GM12891 (cell line): ENCODE results near the gene PSRC1.
A peak's percentile ranks its signal among the peaks of the same experiment; 100 is the strongest.

Experiments used
- DNase-seq: peaks from one replicate; pipeline ENCODE4 v3.0.0; 2011; ENCODE audit warnings: low spot score; ENCODE audit not compliant: insufficient read length
- FAIRE-seq: peaks from 2 replicates; lab custom pipeline; 2011; peaks lifted over from hg19 to GRCh38; lab: Jason Lieb, UNC
- PAX5 ChIP-seq: IDR thresholded peaks from 2 replicates; pipeline ENCODE4 v1.6.1; 2011; ENCODE audit warnings: low read length, moderate library complexity, mild to moderate bottlenecking; ENCODE audit not compliant: insufficient read depth, severe bottlenecking
- POLR2A ChIP-seq: IDR thresholded peaks from 2 replicates; pipeline ENCODE4 v1.6.1; 2011; ENCODE audit warnings: low read depth, low read length, control low read depth
- POLR2AphosphoS5 ChIP-seq: IDR thresholded peaks from 2 replicates; pipeline ENCODE4 v1.6.1; 2011; ENCODE audit warnings: low read depth, low read length, control low read depth
- POU2F2 ChIP-seq: IDR thresholded peaks from 2 replicates; pipeline ENCODE4 v1.6.1; 2011; ENCODE audit warnings: low read depth, mild to moderate bottlenecking, control low read depth, low read length, moderate library complexity
- SPI1 ChIP-seq: IDR thresholded peaks from 2 replicates; pipeline ENCODE4 v1.6.1; 2011; ENCODE audit warnings: low read depth, low read length, control low read depth
- TAF1 ChIP-seq: IDR thresholded peaks from 2 replicates; pipeline ENCODE4 v1.6.1; 2011; ENCODE audit warnings: low read depth, low read length, control low read depth

The PSRC1 gene

GRCh38 chr1:109282497-109282951 is 421 bp downstream of the PSRC1 start:
- TF ChIP-seq POLR2A = no peak
- TF ChIP-seq POLR2AphosphoS5 = no peak
- no peak for TF ChIP-seq TAF1
- no peak for TF ChIP-seq SPI1
- TF ChIP-seq POU2F2 = no peak
- no peak for TF ChIP-seq PAX5
- FAIRE-seq (no peak), DNase-seq (no peak)

GRCh38 chr1:109281680-109282496 is 1.1 kb downstream of the PSRC1 start:
- no peak for FAIRE-seq
- DNase-seq = no peak
- TF ChIP-seq PAX5 (no peak), POLR2A (no peak), TAF1 (no peak), POLR2AphosphoS5 (no peak), POU2F2 (no peak), SPI1 (no peak)

GRCh38 chr1:109280862-109281261 is 2.1 kb downstream of the PSRC1 start:
- no peak for DNase-seq
- FAIRE-seq = no peak
- no peak for TF ChIP-seq PAX5
- no peak for TF ChIP-seq POLR2AphosphoS5
- TF ChIP-seq TAF1 = no peak

GRCh38 chr1:109279615-109280278 is 3.2 kb downstream of the PSRC1 start:
- no peak for TF ChIP-seq POU2F2
- TF ChIP-seq POLR2A = no peak
- no peak for TF ChIP-seq SPI1
- no peak for FAIRE-seq

GRCh38 chr1:109277434-109278204 is 5.3 kb downstream of the PSRC1 start:
- FAIRE-seq = peak; percentile 94
- TF ChIP-seq PAX5 (no peak), POLR2AphosphoS5 (no peak), SPI1 (no peak), POU2F2 (no peak), POLR2A (no peak), TAF1 (no peak)

More at GRCh38 chr1:109279615-109280278, 3.2 kb downstream of the PSRC1 start:
- no peak for DNase-seq

GRCh38 chr1:109275706-109276345 is 7.1 kb downstream of the PSRC1 start:
- FAIRE-seq = no peak
- TF ChIP-seq POLR2AphosphoS5 (no peak), SPI1 (no peak), PAX5 (no peak), TAF1 (no peak), POU2F2 (no peak), POLR2A (no peak)
- DNase-seq = no peak

More at GRCh38 chr1:109277434-109278204, 5.3 kb downstream of the PSRC1 start:
- DNase-seq = peak; percentile 75

GRCh38 chr1:109274533-109275476 is 8.1 kb downstream of the PSRC1 start:
- no peak for DNase-seq
- TF ChIP-seq TAF1 = no peak
- no peak for TF ChIP-seq POLR2AphosphoS5
- TF ChIP-seq PAX5 = no peak
- no peak for TF ChIP-seq POLR2A
- FAIRE-seq = no peak

GRCh38 chr1:109273570-109274288 is 9.2 kb downstream of the PSRC1 start:
- DNase-seq = no peak
- TF ChIP-seq SPI1 = no peak
- TF ChIP-seq POU2F2 = no peak
- no peak for TF ChIP-seq PAX5
- no peak for TF ChIP-seq POLR2AphosphoS5
- no peak for TF ChIP-seq TAF1
- no peak for TF ChIP-seq POLR2A
- FAIRE-seq = no peak
